IPS DF 4.7 (cell line): ENCODE data around the gene UBE2C.

Experiments
- DNase-seq: peaks from one replicate; pipeline ENCODE4 v3.0.0-alpha.2; 2013; ENCODE audit warnings: low spot score; ENCODE audit errors: extremely low read depth

Gene UBE2C

GRCh38 chr20:45859916-45860315 is 47.5 kb downstream of the UBE2C start:
- no peak for DNase-seq

- no peak for DNase-seq
Observed at GRCh38 chr20:45860560-45861220, 48.2 kb downstream of the UBE2C start.

DNA sequence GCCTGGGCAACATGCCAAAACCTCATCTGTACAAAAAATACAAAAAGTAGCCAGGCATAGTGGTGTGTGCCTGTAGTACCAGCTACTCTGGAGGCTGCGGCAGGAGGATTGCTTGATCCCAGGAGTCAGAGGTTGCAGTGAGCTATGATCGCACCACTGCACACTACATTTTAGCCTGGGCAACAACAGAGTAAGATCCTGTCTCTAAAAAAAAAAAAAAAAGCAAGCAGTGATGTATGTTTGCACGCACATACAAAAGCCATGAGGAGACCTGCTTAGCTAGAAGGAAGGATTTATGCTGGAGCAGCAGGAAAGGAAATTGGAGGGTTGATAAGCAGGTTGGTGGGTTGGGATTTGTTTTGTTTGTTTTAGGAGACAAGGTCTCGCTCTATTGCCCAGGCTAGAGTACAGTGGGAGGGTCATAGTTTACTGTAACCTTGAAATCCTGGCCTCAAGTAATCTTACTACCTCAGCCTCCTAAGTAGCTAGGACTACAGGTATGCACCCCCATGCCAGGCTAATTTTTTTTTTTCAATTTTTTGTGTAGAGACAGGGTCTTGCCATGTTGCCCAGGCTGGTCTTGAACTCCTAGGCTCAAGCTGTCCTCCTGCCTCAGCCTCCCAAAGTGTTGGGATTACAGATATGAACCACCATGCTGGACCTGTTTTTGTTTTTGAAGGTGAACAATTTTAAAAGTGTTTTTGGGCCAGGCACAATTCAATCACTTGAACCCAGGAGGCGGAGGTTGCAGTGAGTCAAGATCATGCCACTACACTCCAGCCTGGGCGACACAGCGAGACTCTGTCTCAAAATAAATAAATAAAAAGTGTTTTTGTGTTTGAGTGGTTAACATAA is 49.0 kb downstream of the UBE2C start:
- no peak for DNase-seq

- DNase-seq, result no peak
Observed at GRCh38 chr20:45863543-45864470, 51.4 kb downstream of the UBE2C start.

DNA sequence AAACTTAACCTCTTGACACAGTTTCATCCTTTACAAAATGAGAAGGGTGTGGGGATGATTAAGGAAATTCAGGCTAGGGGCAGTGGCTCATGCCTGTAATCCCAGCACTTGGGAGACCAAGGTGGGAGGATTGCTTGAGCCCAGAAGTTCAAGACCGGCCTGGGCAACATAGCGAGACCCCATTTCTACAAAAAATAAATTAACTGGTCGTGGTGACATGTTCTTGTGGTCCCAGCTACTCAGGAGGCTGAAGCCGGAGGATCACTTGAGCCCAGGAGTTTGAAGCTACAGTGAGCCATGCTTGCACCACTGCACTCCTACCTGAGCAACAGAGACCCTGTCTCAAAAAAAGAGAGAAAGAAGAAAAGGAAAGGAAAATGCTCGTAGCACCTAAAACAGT is 54.0 kb downstream of the UBE2C start:
- no peak for DNase-seq
